Endodermal cell (in vitro differentiated cells): ENCODE measurements around the gene TRMT1. TPM values are rescaled to one million over a fixed set of nuclear protein-coding genes. Genes with fewer than 3 reads are reported as not detected.

Source experiments
- DNase-seq: peaks from one replicate; pipeline ENCODE4 v3.0.0-alpha.2; 2017
- H3K27ac ChIP-seq: 2 replicates; pipeline ENCODE4 v1.5.1; 2013; ENCODE audit warnings: mild to moderate bottlenecking, low read depth, low read length, moderate library complexity
- H3K27me3 ChIP-seq: 2 replicates; pipeline ENCODE4 v1.6.1; 2013; ENCODE audit warnings: mild to moderate bottlenecking, low read length, moderate library complexity; ENCODE audit not compliant: insufficient read depth, control insufficient read depth, poor library complexity, severe bottlenecking
- H3K36me3 ChIP-seq: 2 replicates; pipeline ENCODE4 v1.7.0; 2013; ENCODE audit warnings: mild to moderate bottlenecking, low read length, moderate library complexity; ENCODE audit not compliant: control insufficient read depth, insufficient read depth
- H3K4me1 ChIP-seq: one replicate; pipeline ENCODE4 v1.7.0; 2013; ENCODE audit warnings: low read length; ENCODE audit not compliant: control insufficient read depth, insufficient read depth
- H3K4me3 ChIP-seq: 2 replicates; pipeline ENCODE4 v1.5.1; 2013; ENCODE audit warnings: mild to moderate bottlenecking, low read length, moderate library complexity
- H3K9ac ChIP-seq: 2 replicates; pipeline ENCODE4 v1.6.1; 2013; ENCODE audit warnings: mild to moderate bottlenecking, low read length, moderate library complexity; ENCODE audit not compliant: poor library complexity, severe bottlenecking; ENCODE audit errors: extremely low read depth
- H3K9me3 ChIP-seq: 2 replicates; pipeline ENCODE4 v1.6.1; 2013; ENCODE audit warnings: mild to moderate bottlenecking, low read length, moderate library complexity; ENCODE audit not compliant: control insufficient read depth
- H3K27ac Mint-ChIP-seq: 2 replicates; pipeline ENCODE4 v1.8.0; 2020; ENCODE audit warnings: mixed read lengths
- H3K27me3 Mint-ChIP-seq: 2 replicates; pipeline ENCODE4 v1.8.0; 2021; ENCODE audit warnings: mild to moderate bottlenecking, mixed read lengths; ENCODE audit not compliant: insufficient read depth
- H3K36me3 Mint-ChIP-seq: 2 replicates; pipeline ENCODE4 v1.8.0; 2020; ENCODE audit warnings: low read depth, mixed read lengths
- H3K4me1 Mint-ChIP-seq: 2 replicates; pipeline ENCODE4 v1.8.0; 2020; ENCODE audit warnings: mixed read lengths
- H3K4me3 Mint-ChIP-seq: 2 replicates; pipeline ENCODE4 v1.8.0; 2020; ENCODE audit warnings: mild to moderate bottlenecking, moderate library complexity, mixed read lengths
- H3K9me3 Mint-ChIP-seq: 2 replicates; pipeline ENCODE4 v1.8.0; 2020; ENCODE audit warnings: mild to moderate bottlenecking, mixed read lengths
- CTCF ChIP-seq: fragments of 200-600 bp; sonication (generic); conservative IDR thresholded peaks from 2 replicates; pipeline ENCODE4 v1.5.0; 2021; ENCODE audit warnings: antibody characterized with exemption, mild to moderate bottlenecking
- WGBS, 2 experiments: methylation state at CpG; one replicate each; pipeline versions ENCODE4 v1.1.5 to v1.1.7; 2013; ENCODE audit warnings: missing lambda C conversion rate in 2 of 2, mixed read lengths in 1 of 2; ENCODE audit not compliant: insufficient coverage in 1 of 2, insufficient read length in 1 of 2; 5-methylcytosine and 5-hydroxymethylcytosine counted together
- total RNA-seq, 2 donors: library from RNA; stranded (reverse); fragmentation: NEBNext Ultra II Directional in 1 of 2; extraction: Animal tissue kit (Norgen Biotek cat#: 25700) in 1 of 2; gene quantifications; 2 replicates in 1 of 2; 3 replicates in 1 of 2; pipeline ENCODE4 v1.2.1, GENCODE V29; 2021

The TRMT1 gene
- total RNA-seq, 2 donors from 2014 or later, result 51.3 to 66.2 TPM

GRCh38 chr19:13134626-13135025 is 18.1 kb upstream of the TRMT1 start:
- peaks cover 62% of the 10 kb centered on the region for H3K36me3 ChIP-seq

GRCh38 chr19:13133241-13133870 is 16.8 kb upstream of the TRMT1 start:
- no peak overlapping the region for H3K27ac Mint-ChIP-seq
- no peak overlapping the region for H3K4me3 Mint-ChIP-seq

More at GRCh38 chr19:13134626-13135025, 18.1 kb upstream of the TRMT1 start:
- Mint-ChIP-seq H3K36me3 (peaks cover 50% of the 10 kb centered on the region), H3K9me3 (no peaks in the 10 kb centered on the region), H3K4me3 (no peak overlapping the region), H3K27ac (no peak overlapping the region), H3K27me3 (no peaks in the 10 kb centered on the region), H3K4me1 (peaks cover 5% of the 10 kb centered on the region)
- no peak for DNase-seq
- Histone ChIP-seq H3K9ac (no peak overlapping the region), H3K27me3 (no peaks in the 10 kb centered on the region), H3K4me1 (no peaks in the 10 kb centered on the region), H3K9me3 (no peaks in the 10 kb centered on the region), H3K4me3 (no peak overlapping the region), H3K27ac (no peak overlapping the region)
- no peak for TF ChIP-seq CTCF
- WGBS, 2 experiments, result 96 to 100% methylated on average over 3 of the region's 3 CpGs

GRCh38 chr19:13132471-13133180 is 16.1 kb upstream of the TRMT1 start:
- Histone ChIP-seq H3K36me3 (peaks cover 69% of the 10 kb centered on the region), H3K4me1 (no peaks in the 10 kb centered on the region), H3K9me3 (no peaks in the 10 kb centered on the region), H3K9ac (no peak overlapping the region), H3K4me3 (no peak overlapping the region), H3K27me3 (no peaks in the 10 kb centered on the region), H3K27ac (no peak overlapping the region)
- no peak for DNase-seq
- 95 to 96% methylated on average over 3 to 8 of the region's 8 CpGs for WGBS, 2 experiments
- H3K9me3 Mint-ChIP-seq, result no peaks in the 10 kb centered on the region
- H3K36me3 Mint-ChIP-seq, result peaks cover 45% of the 10 kb centered on the region
- H3K4me3 Mint-ChIP-seq, result no peak overlapping the region
- no peaks in the 10 kb centered on the region for H3K27me3 Mint-ChIP-seq
- H3K4me1 Mint-ChIP-seq, result no peaks in the 10 kb centered on the region
- TF ChIP-seq CTCF, result no peak
- no peak overlapping the region for H3K27ac Mint-ChIP-seq

More at GRCh38 chr19:13133241-13133870, 16.8 kb upstream of the TRMT1 start:
- H3K36me3 Mint-ChIP-seq, result peaks cover 47% of the 10 kb centered on the region
- H3K27ac ChIP-seq, result no peak overlapping the region
- no peak overlapping the region for H3K4me3 ChIP-seq
- no peak for TF ChIP-seq CTCF
- H3K9me3 ChIP-seq, result no peaks in the 10 kb centered on the region
- 91 to 98% methylated on average over 9 to 12 of the region's 12 CpGs for WGBS, 2 experiments
- H3K4me1 ChIP-seq, result no peaks in the 10 kb centered on the region
- no peaks in the 10 kb centered on the region for H3K27me3 Mint-ChIP-seq
- H3K36me3 ChIP-seq, result peaks cover 63% of the 10 kb centered on the region
- no peaks in the 10 kb centered on the region for H3K4me1 Mint-ChIP-seq
- H3K9ac ChIP-seq, result no peak overlapping the region
- H3K9me3 Mint-ChIP-seq, result no peaks in the 10 kb centered on the region
- H3K27me3 ChIP-seq, result no peaks in the 10 kb centered on the region
- no peak for DNase-seq
